Measurements from ENCODE around the gene NGFR.
A peak's percentile ranks its signal among the peaks of the same experiment; 100 is the strongest.

Gene NGFR

GRCh38 chr17:49552070-49552751 lies 57.1 kb downstream of the NGFR start:
- Histone ChIP-seq H3K27me3 (ENCODE audit: insufficient read depth, low read length) (peaks cover 16% of the 10 kb centered on the region), H3K27ac (ENCODE audit: low read length) (no peak overlapping the region), H3K4me1 (ENCODE audit: insufficient read depth, low read length) (peaks cover 3% of the 10 kb centered on the region), H3K36me3 (ENCODE audit: insufficient read depth, low read depth, low read length) (no peaks in the 10 kb centered on the region), H3K9me3 (ENCODE audit: insufficient read depth, low read depth, low read length) (no peaks in the 10 kb centered on the region), H3K4me3 (ENCODE audit: low read length) (no peak overlapping the region), H3K9ac (ENCODE audit: low read depth, low read length) (no peak overlapping the region)

- Histone ChIP-seq H3K4me1 (ENCODE audit: insufficient read depth, low read length) (peaks cover 3% of the 10 kb centered on the region), H3K9ac (ENCODE audit: low read depth, low read length) (no peak overlapping the region), H3K36me3 (ENCODE audit: insufficient read depth, low read depth, low read length) (no peaks in the 10 kb centered on the region), H3K27ac (ENCODE audit: low read length) (no peak overlapping the region), H3K27me3 (ENCODE audit: insufficient read depth, low read length) (peaks cover 21% of the 10 kb centered on the region), H3K4me3 (ENCODE audit: low read length) (no peak overlapping the region), H3K9me3 (ENCODE audit: insufficient read depth, low read depth, low read length) (no peaks in the 10 kb centered on the region)
Measured at GRCh38 chr17:49553676-49554335, 58.7 kb downstream of the NGFR start.

- no peak overlapping the region for H3K4me3 ChIP-seq (ENCODE audit: low read length)
- peaks cover 3% of the 10 kb centered on the region for H3K4me1 ChIP-seq (ENCODE audit: insufficient read depth, low read length)
- no peak overlapping the region for H3K9ac ChIP-seq (ENCODE audit: low read depth, low read length)
- peaks cover 21% of the 10 kb centered on the region for H3K27me3 ChIP-seq (ENCODE audit: insufficient read depth, low read length)
- no peaks in the 10 kb centered on the region for H3K9me3 ChIP-seq (ENCODE audit: insufficient read depth, low read depth, low read length)
- no peak overlapping the region for H3K27ac ChIP-seq (ENCODE audit: low read length)
- no peaks in the 10 kb centered on the region for H3K36me3 ChIP-seq (ENCODE audit: insufficient read depth, low read depth, low read length)
Measured at GRCh38 chr17:49554694-49555494, 59.8 kb downstream of the NGFR start.

DNA sequence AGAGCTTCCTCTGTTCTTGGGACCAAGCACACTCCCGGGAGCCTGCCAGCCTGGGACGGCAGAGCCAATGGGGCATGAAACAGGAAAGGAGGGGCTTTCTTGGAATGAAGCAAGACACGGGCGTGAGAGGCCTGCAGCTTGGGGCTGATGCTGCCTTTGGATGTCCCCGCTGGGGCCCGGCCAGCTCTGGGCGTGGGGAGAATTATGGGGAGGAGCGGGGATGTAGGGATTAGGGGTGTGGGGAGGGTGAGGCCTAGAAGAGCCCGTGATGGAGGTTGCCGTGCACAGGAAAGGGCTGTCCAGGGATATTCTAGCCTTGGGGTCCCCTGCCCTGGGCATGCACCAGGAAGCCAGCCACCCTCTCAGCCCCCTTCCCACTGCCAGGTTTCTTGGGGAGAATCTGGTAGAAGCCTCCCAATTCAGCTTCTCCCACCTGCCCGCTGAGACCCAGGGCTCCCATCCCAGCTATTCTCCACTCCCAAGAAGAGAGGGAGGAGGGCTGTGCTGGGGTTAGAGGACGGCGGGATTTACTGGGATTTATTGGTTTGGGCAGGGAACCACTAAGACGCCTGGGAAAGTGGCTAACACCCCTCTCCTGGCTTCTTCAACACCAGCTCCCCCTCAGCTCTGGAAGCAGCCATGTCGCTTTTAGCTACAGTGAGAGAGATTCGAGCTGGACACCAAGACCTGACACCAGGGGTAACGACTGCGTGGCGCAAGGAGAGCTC lies 60.6 kb downstream of the NGFR start:
- no peak overlapping the region for H3K27ac ChIP-seq (ENCODE audit: low read length)
- H3K4me3 ChIP-seq (ENCODE audit: low read length) = 0 out of 2 replicates have a peak overlapping the region, but pooled peaks have one; percentile 43
- no peaks in the 10 kb centered on the region for H3K36me3 ChIP-seq (ENCODE audit: insufficient read depth, low read depth, low read length)
- H3K9ac ChIP-seq (ENCODE audit: low read depth, low read length) = peak overlapping the region; percentile 32; the same call in 1 of the 2 replicates
- no peaks in the 10 kb centered on the region for H3K9me3 ChIP-seq (ENCODE audit: insufficient read depth, low read depth, low read length)
- H3K27me3 ChIP-seq (ENCODE audit: insufficient read depth, low read length) = peaks cover 21% of the 10 kb centered on the region
- H3K4me1 ChIP-seq (ENCODE audit: insufficient read depth, low read length) = peaks cover 3% of the 10 kb centered on the region

DNA sequence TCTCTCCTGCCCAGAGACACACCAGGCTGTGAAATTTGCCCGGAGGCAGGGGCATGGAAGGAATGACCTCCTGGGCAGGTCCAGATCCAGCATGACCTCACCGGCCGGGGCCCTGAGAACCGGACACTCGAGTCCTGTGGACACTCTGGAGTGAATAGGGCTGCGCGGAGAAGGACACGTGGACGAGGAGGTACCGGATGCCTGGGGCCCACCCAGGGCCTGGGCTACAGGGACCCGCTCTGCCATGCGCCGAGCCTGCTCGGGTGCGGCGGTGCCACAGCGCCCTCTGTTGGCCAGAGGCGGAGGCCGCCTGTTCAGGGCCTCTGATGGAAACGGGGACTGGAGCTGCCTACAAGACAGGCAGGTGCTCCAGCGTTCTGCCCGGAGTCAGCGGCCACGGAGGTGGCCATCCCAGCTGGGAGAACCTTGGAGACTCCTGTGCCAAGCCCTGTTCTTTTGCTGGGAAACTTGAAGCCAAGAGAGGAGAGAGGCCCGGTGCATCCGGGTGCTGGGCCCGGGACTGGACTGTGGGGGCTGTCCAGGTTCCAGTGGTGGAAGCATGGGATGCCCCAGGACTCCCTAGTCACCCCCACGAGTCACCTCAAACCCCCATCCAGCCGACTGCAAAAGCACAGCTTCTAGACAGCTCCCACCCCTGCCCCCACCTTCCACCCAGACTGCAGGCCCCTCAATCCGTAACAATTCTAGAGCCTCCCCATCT lies 61.3 kb downstream of the NGFR start:
- H3K4me3 ChIP-seq (ENCODE audit: low read length) = 0 out of 2 replicates have a peak overlapping the region, but pooled peaks have one; percentile 43
- peaks cover 3% of the 10 kb centered on the region for H3K4me1 ChIP-seq (ENCODE audit: insufficient read depth, low read length)
- H3K9me3 ChIP-seq (ENCODE audit: insufficient read depth, low read depth, low read length) = no peaks in the 10 kb centered on the region
- peaks cover 21% of the 10 kb centered on the region for H3K27me3 ChIP-seq (ENCODE audit: insufficient read depth, low read length)
- H3K27ac ChIP-seq (ENCODE audit: low read length) = no peak overlapping the region
- H3K9ac ChIP-seq (ENCODE audit: low read depth, low read length) = peak overlapping the region; percentile 32; the same call in 1 of the 2 replicates
- no peaks in the 10 kb centered on the region for H3K36me3 ChIP-seq (ENCODE audit: insufficient read depth, low read depth, low read length)

DNA sequence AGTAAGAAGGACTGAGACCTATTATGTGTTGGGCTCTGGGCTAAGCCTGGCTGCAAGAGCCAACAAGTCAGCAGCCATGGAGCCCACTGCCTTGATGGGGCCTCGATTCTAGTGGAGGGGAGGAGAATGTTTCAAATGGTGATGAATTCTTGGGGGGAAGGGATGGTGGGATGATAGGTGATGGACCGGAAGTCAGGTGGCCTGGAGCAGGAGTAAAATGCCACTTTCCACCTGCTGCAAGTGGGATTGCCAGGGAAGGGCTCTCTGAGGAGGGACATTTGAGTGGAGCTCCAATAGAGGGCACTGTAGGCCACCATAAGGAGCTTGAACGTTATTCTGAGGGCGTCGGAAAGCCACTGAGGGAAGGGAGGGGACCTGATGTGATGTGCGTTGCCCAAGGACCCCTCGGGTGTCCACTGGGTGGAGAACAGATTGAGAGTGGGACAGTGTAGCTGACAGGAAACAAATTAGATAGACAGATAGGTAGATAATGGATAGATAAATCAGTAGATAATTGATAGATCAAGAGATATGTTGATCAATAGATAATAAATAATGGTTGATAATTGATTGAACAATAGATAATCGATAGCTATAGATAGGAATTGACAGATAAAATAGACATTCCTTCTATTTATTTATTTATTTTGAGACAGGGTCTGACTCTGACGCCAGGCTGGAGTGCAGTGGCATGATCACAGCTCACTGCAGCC lies 62.4 kb downstream of the NGFR start:
- Histone ChIP-seq H3K4me1 (ENCODE audit: insufficient read depth, low read length) (peaks cover 3% of the 10 kb centered on the region), H3K4me3 (ENCODE audit: low read length) (no peak overlapping the region), H3K9ac (ENCODE audit: low read depth, low read length) (no peak overlapping the region), H3K36me3 (ENCODE audit: insufficient read depth, low read depth, low read length) (no peaks in the 10 kb centered on the region), H3K27me3 (ENCODE audit: insufficient read depth, low read length) (peaks cover 21% of the 10 kb centered on the region), H3K27ac (ENCODE audit: low read length) (no peak overlapping the region), H3K9me3 (ENCODE audit: insufficient read depth, low read depth, low read length) (no peaks in the 10 kb centered on the region)

Data from iPS-20b (cell line).